ENCODE measurements around the gene CYFIP2. TPM values are rescaled to one million over a fixed set of nuclear protein-coding genes. Genes with fewer than 3 reads are reported as not detected.
A peak's percentile ranks its signal among the peaks of the same experiment; 100 is the strongest.
"Not testable (repeated sequence)": the region's sequence is repeated elsewhere in the genome, so short reads cannot be mapped to it uniquely, and the experiment has no call there.

Gene CYFIP2
- total and polyA plus RNA-seq, 8 donors = 7.6 to 19.6 (median 11.4) TPM

DNA sequence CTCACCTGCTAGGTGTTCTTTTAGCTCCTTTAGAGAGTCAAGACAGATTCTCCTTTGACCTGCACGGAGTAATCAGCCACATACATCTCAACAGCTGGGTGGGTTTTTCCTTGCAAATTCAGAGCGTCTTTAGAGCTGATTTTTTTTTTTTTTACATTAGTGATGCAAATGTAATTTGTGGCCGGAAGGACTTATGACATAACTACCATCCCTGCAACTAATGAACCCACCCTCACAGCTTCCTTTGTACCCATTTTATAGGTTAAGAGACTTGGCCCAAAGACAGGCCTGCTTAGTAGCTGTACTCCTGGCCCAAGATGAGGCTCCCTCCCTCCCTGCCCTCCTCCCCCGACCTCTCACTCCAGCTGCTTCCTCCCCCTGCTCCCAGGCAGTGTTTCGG is 124.2 kb downstream of the CYFIP2 start:
- Histone ChIP-seq H3K4me3 (no peak overlapping the region), H3K9me3 (no peaks in the 10 kb centered on the region), H3K27ac (no peak overlapping the region), H3K4me1 (no peaks in the 10 kb centered on the region), H3K27me3 (no peaks in the 10 kb centered on the region), H3K36me3 (no peaks in the 10 kb centered on the region)
- intact Hi-C loops (cut with DNase I) = no loop called here
- 79 to 80% methylated on average over 5 of the region's 5 CpGs for WGBS, 2 donors
- ATAC-seq (no peak), DNase-seq (no peak), FAIRE-seq (no peak)
- TF ChIP-seq, protein P1, sequence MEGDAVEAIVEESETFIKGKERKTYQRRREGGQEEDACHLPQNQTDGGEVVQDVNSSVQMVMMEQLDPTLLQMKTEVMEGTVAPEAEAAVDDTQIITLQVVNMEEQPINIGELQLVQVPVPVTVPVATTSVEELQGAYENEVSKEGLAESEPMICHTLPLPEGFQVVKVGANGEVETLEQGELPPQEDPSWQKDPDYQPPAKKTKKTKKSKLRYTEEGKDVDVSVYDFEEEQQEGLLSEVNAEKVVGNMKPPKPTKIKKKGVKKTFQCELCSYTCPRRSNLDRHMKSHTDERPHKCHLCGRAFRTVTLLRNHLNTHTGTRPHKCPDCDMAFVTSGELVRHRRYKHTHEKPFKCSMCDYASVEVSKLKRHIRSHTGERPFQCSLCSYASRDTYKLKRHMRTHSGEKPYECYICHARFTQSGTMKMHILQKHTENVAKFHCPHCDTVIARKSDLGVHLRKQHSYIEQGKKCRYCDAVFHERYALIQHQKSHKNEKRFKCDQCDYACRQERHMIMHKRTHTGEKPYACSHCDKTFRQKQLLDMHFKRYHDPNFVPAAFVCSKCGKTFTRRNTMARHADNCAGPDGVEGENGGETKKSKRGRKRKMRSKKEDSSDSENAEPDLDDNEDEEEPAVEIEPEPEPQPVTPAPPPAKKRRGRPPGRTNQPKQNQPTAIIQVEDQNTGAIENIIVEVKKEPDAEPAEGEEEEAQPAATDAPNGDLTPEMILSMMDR (IDR thresholded peaks at IDR 0.05) = no peak

DNA sequence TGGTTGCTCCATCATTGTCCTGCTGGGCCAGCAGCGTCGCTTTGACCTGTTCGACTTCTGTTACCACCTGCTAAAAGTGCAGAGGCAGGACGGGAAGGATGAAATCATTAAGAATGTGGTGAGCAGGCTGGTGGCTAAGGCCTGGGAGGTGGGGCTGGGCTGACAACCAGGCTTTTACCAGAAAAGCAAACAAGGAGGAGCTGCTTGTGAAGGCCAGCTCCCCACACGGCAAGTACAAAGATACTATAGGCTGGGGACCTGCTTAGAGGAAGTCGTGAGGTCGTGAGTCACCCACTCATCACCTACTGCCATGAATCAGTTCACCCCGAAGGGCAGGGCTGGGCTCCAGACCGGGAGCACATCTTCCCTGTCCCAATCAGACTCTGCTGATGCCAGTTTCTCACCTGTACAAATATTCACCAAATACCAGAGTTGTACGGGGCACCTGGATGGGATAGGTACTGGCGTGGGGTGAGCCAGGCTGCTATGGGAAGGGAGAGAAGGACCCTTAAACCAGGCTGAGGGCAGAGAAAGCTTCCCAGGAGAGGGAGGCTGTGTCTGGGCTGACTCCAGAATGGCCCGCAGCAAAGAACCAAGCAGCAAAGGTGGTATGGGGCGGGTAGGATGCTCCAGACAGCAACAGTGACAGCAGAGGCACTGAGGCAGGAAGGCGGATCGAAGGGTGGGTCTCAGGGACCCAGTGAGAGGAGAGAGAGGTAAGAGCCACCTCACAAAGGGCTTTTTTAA is 124.8 kb downstream of the CYFIP2 start:
- TF ChIP-seq, protein P1 (IDR thresholded peaks at IDR 0.05) = no peak
- no peak overlapping the region for H3K4me3 ChIP-seq
- FAIRE-seq = no peak
- no peak for DNase-seq
- H3K27me3 ChIP-seq = no peaks in the 10 kb centered on the region
- 59 to 66% methylated on average over 15 of the region's 15 CpGs for WGBS, 2 donors
- intact Hi-C loops (cut with DNase I) = no loop called here
- ATAC-seq = peak in 3 of 4 donors; percentile 42 to 73 (median 52)
- H3K4me1 ChIP-seq = no peaks in the 10 kb centered on the region
- no peaks in the 10 kb centered on the region for H3K36me3 ChIP-seq
- no peak overlapping the region for H3K27ac ChIP-seq
- H3K9me3 ChIP-seq = no peaks in the 10 kb centered on the region

DNA sequence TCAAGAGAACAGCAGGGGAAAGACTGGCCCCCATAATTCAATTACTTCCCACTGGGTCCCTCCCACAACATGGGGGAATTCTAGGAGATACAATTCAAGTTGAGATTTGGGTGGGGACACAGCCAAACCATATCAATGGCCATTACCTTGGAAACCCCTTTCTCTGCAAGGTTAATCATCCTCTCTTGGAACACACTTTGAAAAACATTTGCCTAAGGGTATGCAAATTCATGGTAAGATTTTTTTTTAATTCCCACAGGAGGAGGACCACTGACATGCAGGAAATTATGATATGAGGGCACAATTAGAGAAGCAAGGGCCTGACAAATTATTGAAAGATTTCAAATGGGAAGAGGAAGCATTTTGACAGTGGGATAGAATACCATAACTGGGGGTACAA is 132.4 kb downstream of the CYFIP2 start:
- H3K27ac ChIP-seq = no peak overlapping the region
- H3K9me3 ChIP-seq = no peaks in the 10 kb centered on the region
- no peaks in the 10 kb centered on the region for H3K27me3 ChIP-seq
- no peaks in the 10 kb centered on the region for H3K4me1 ChIP-seq
- no peak for DNase-seq
- TF ChIP-seq, protein P1 (IDR thresholded peaks at IDR 0.05) = no peak
- FAIRE-seq = no peak
- H3K36me3 ChIP-seq = no peaks in the 10 kb centered on the region
- no peak overlapping the region for H3K4me3 ChIP-seq
- ATAC-seq = no peak
- intact Hi-C loops (cut with DNase I) = no loop called here

- H3K27ac ChIP-seq = no peak overlapping the region
- H3K27me3 ChIP-seq = no peaks in the 10 kb centered on the region
- H3K4me1 ChIP-seq = no peaks in the 10 kb centered on the region
- DNase-seq (no peak), FAIRE-seq (no peak), ATAC-seq (no peak)
- 63 to 64% methylated on average over 5 of the region's 5 CpGs for WGBS, 2 donors
- no peaks in the 10 kb centered on the region for H3K36me3 ChIP-seq
- intact Hi-C loops (cut with DNase I) = no loop called here
- no peak overlapping the region for H3K4me3 ChIP-seq
- H3K9me3 ChIP-seq = no peaks in the 10 kb centered on the region
- TF ChIP-seq, protein P1 (IDR thresholded peaks at IDR 0.05) = no peak
Measured at GRCh38 chr5:157400741-157401495, 135.0 kb downstream of the CYFIP2 start.

GRCh38 chr5:157415838-157416237 is 149.9 kb downstream of the CYFIP2 start:
- no peaks in the 10 kb centered on the region for H3K4me1 ChIP-seq
- ATAC-seq (no peak), FAIRE-seq (no peak), DNase-seq (no peak)
- intact Hi-C loops (cut with DNase I) = no loop called here
- no peaks in the 10 kb centered on the region for H3K27me3 ChIP-seq
- H3K36me3 ChIP-seq = no peaks in the 10 kb centered on the region
- H3K4me3 ChIP-seq = no peak overlapping the region
- no peaks in the 10 kb centered on the region for H3K9me3 ChIP-seq
- TF ChIP-seq, protein P1 (IDR thresholded peaks at IDR 0.05) = no peak
- no peak overlapping the region for H3K27ac ChIP-seq

- H3K27me3 ChIP-seq; H3K9me3 ChIP-seq; FAIRE-seq; H3K36me3 ChIP-seq; ATAC-seq; H3K27ac ChIP-seq; H3K4me3 ChIP-seq; intact Hi-C loops (cut with DNase I); H3K4me1 ChIP-seq: not testable (repeated sequence)
- peak in 1 of 6 donors; percentile 59 for DNase-seq
- 94 to 98% methylated on average over 24 to 30 of the region's 30 CpGs for WGBS, 2 donors
Measured at GRCh38 chr5:157419521-157419920, 153.6 kb downstream of the CYFIP2 start.

GRCh38 chr5:157429920-157430319 is 164.0 kb downstream of the CYFIP2 start:
- FAIRE-seq; H3K4me3 ChIP-seq; H3K27ac ChIP-seq; DNase-seq; H3K36me3 ChIP-seq; H3K9me3 ChIP-seq; H3K4me1 ChIP-seq; H3K27me3 ChIP-seq; ATAC-seq; intact Hi-C loops (cut with DNase I): not testable (repeated sequence)
- 78 to 86% methylated on average over 5 of the region's 5 CpGs for WGBS, 2 donors

Data from pancreas (tissue), 10 donors.